ENCODE measurements around the gene PPFIA3.
A peak's percentile ranks its signal among the peaks of the same experiment; 100 is the strongest.
"Not testable (repeated sequence)": the region's sequence is repeated elsewhere in the genome, so short reads cannot be mapped to it uniquely, and the experiment has no call there.

- not testable (repeated sequence) for TF ChIP-seq CEBPB (IDR thresholded peaks at IDR 0.05); TCF12 (IDR thresholded peaks at IDR 0.05; ENCODE audit: low read depth); USF1 (IDR thresholded peaks at IDR 0.05); RAD21 (IDR thresholded peaks at IDR 0.05; ENCODE audit: low read depth); CREB1 (IDR thresholded peaks at IDR 0.05; ENCODE audit: low read depth); EGR1 (IDR thresholded peaks at IDR 0.05)
- 0 out of 2 replicates have a peak, but pooled peaks have one; percentile 17 for TF ChIP-seq NFIC (IDR thresholded peaks at IDR 0.05)
Observed at GRCh38 chr19:49121841-49122240, 2.5 kb downstream of the PPFIA3 start.
